ENCODE results near the gene KLC1. TPM values are rescaled to one million over a fixed set of nuclear protein-coding genes. Genes with fewer than 3 reads are reported as not detected.

KLC1 gene
- total RNA-seq, 1 experiment from 2014 or later = 306 TPM

GRCh38 chr14:103653805-103654204, 24.8 kb downstream of the KLC1 start:
- TF ChIP-seq EZH2 (IDR thresholded peaks at IDR 0.05; ENCODE audit: low read length, unreplicated experiment) (no peak), CTCF (conservative IDR thresholded peaks at IDR 0.05; ENCODE audit: low read depth, low read length) (no peak), EZH2phosphoT487 (IDR thresholded peaks at IDR 0.05; ENCODE audit: borderline replicate concordance, low read length) (no peak)
- H3K9me3 ChIP-seq (ENCODE audit: low read length) = no peaks in the 10 kb centered on the region
- H3K27me3 ChIP-seq (ENCODE audit: low read length) = no peaks in the 10 kb centered on the region
- H4K20me1 ChIP-seq (ENCODE audit: low read length) = peaks cover 46% of the 10 kb centered on the region
- H2AFZ ChIP-seq (ENCODE audit: low read length) = no peak overlapping the region
- CTCF ChIA-PET = no interaction called here
- H3F3A ChIP-seq (ENCODE audit: low read length, unreplicated experiment) = no peaks in the 10 kb centered on the region
- H3K4me1 ChIP-seq (ENCODE audit: insufficient read depth, low read length) = no peaks in the 10 kb centered on the region
- H3K9ac ChIP-seq (ENCODE audit: low read length) = no peak overlapping the region
- H3K4me2 ChIP-seq (ENCODE audit: low read length) = no peak overlapping the region
- H3K4me3 ChIP-seq (ENCODE audit: low read length) = no peak overlapping the region
- no peak for DNase-seq
- peaks cover 48% of the 10 kb centered on the region for H3K36me3 ChIP-seq (ENCODE audit: low read depth, low read length)
- peaks cover 77% of the 10 kb centered on the region for H3K79me2 ChIP-seq (ENCODE audit: low read length)
- H3K27ac ChIP-seq (ENCODE audit: low read length) = no peak overlapping the region
- BruUV-seq (replicated peaks) = no TSS peak
- POLR2A ChIA-PET (ENCODE audit: unreplicated experiment) = no interaction called here
- intact Hi-C loops (cut with micrococcal nuclease) = no loop called here
- no peaks in the 10 kb centered on the region for H3K9me2 ChIP-seq (replicated peaks; ENCODE audit: low read length)
- no peak for ATAC-seq

DNA sequence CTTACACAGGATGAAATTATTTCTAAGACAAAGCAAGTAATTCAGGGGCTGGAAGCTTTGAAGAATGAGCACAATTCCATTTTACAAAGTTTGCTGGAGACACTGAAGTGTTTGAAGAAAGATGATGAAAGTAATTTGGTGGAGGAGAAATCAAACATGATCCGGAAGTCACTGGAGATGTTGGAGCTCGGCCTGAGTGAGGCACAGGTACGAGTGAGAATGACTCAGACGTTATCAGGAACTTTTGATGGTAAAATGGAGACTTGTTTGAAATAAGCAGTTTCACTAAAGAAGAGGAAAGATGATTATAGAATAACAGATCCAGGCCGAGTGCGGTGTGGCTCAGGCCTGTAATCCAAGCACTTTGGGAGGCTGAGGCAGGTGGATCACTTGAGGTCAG, 25.6 kb downstream of the KLC1 start:
- TF ChIP-seq CTCF (conservative IDR thresholded peaks at IDR 0.05; ENCODE audit: low read depth, low read length) (no peak), EZH2 (IDR thresholded peaks at IDR 0.05; ENCODE audit: low read length, unreplicated experiment) (no peak), EZH2phosphoT487 (IDR thresholded peaks at IDR 0.05; ENCODE audit: borderline replicate concordance, low read length) (no peak)
- Histone ChIP-seq H4K20me1 (ENCODE audit: low read length) (peaks cover 38% of the 10 kb centered on the region), H3K4me3 (ENCODE audit: low read length) (no peak overlapping the region), H3K9me2 (replicated peaks; ENCODE audit: low read length) (no peaks in the 10 kb centered on the region), H2AFZ (ENCODE audit: low read length) (no peak overlapping the region), H3K9me3 (ENCODE audit: low read length) (no peaks in the 10 kb centered on the region), H3K79me2 (ENCODE audit: low read length) (peaks cover 73% of the 10 kb centered on the region), H3K4me2 (ENCODE audit: low read length) (no peak overlapping the region), H3K27ac (ENCODE audit: low read length) (no peak overlapping the region), H3K36me3 (ENCODE audit: low read depth, low read length) (peaks cover 52% of the 10 kb centered on the region), H3F3A (ENCODE audit: low read length, unreplicated experiment) (no peaks in the 10 kb centered on the region), H3K4me1 (ENCODE audit: insufficient read depth, low read length) (no peaks in the 10 kb centered on the region), H3K9ac (ENCODE audit: low read length) (no peak overlapping the region), H3K27me3 (ENCODE audit: low read length) (no peaks in the 10 kb centered on the region)
- BruUV-seq (replicated peaks) = no TSS peak
- intact Hi-C loops (cut with micrococcal nuclease) = no loop called here
- DNase-seq = no peak
- CTCF ChIA-PET = interaction anchor here (0.6 kb wide), 1 partner anchor 16 kb away, joined by 3 read pairs; no protein-coding TSS in a partner anchor
- POLR2A ChIA-PET (ENCODE audit: unreplicated experiment) = interaction anchor here (0.6 kb wide), 1 partner anchor 26 kb away, joined by 3 read pairs; no protein-coding TSS in a partner anchor
- no peak for ATAC-seq

GRCh38 chr14:103656031-103656755, 27.2 kb downstream of the KLC1 start:
- Histone ChIP-seq H3K9ac (ENCODE audit: low read length) (no peak overlapping the region), H3K27me3 (ENCODE audit: low read length) (no peaks in the 10 kb centered on the region), H4K20me1 (ENCODE audit: low read length) (peaks cover 29% of the 10 kb centered on the region), H3K36me3 (ENCODE audit: low read depth, low read length) (peaks cover 61% of the 10 kb centered on the region), H2AFZ (ENCODE audit: low read length) (no peak overlapping the region), H3K4me2 (ENCODE audit: low read length) (no peak overlapping the region), H3K4me3 (ENCODE audit: low read length) (no peak overlapping the region), H3K27ac (ENCODE audit: low read length) (no peak overlapping the region), H3K9me3 (ENCODE audit: low read length) (no peaks in the 10 kb centered on the region), H3K79me2 (ENCODE audit: low read length) (peaks cover 63% of the 10 kb centered on the region), H3K4me1 (ENCODE audit: insufficient read depth, low read length) (no peaks in the 10 kb centered on the region), H3F3A (ENCODE audit: low read length, unreplicated experiment) (no peaks in the 10 kb centered on the region), H3K9me2 (replicated peaks; ENCODE audit: low read length) (no peaks in the 10 kb centered on the region)
- DNase-seq = no peak
- no peak for ATAC-seq
- intact Hi-C loops (cut with micrococcal nuclease) = no loop called here
- CTCF ChIA-PET = no interaction called here
- no peak for TF ChIP-seq EZH2 (IDR thresholded peaks at IDR 0.05; ENCODE audit: low read length, unreplicated experiment)
- no peak for TF ChIP-seq EZH2phosphoT487 (IDR thresholded peaks at IDR 0.05; ENCODE audit: borderline replicate concordance, low read length)
- no peak for TF ChIP-seq CTCF (conservative IDR thresholded peaks at IDR 0.05; ENCODE audit: low read depth, low read length)
- BruUV-seq (replicated peaks) = no TSS peak
- POLR2A ChIA-PET (ENCODE audit: unreplicated experiment) = no interaction called here

Measured in PC-3 (cell line).